ENCODE data around the gene C19orf67. TPM values are rescaled to one million over a fixed set of nuclear protein-coding genes. Genes with fewer than 3 reads are reported as not detected.

Gene C19orf67
- total RNA-seq, 1 donor from 2014 or later = 0.63 TPM

DNA sequence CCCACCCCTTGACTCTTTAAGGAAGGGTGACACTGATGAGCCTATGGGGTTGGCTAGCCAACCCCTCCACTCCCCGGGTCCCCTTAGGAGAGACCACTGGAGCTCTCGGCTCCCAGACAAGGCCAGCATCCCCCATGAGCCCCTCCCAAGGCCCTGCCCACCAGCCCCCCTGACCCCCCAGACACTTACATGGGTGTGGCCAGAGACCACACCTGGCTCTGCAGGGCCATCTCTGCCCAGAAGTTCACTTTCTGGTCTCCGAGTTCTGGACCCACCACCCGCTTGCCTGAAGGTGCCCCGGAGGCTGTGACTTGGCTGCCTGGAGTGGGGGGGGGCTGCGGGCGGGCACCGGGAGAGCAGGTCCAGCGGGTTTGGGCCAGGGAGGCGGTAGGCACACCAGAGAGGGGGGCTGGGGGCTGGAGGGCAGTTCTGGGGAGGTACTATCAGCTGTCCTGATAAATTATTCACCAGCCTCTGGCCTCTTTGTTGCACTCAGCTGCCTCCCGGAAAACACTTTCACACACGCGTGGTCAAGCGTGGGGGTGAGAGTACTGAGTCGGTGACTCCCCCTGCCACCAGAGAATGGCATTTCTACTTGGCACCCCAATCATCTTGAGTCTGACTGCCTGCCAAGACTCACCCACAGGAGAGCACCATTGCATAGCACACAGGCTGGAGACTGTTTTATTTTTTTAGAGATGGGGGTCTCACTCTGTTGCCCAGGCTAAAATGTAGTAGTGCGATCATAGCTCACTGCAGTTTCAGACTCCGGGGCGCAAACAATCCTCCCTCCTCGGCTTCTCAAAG, 23.6 kb downstream of the C19orf67 start, which contains the start of gene PALM3:
PALM3 (minus strand) TSS at position 326 of the 807 bp plus-strand sequence; CDS start at position 230, 96 bp downstream.
- peak; percentile 28 for TF ChIP-seq CTCF (conservative IDR thresholded peaks at IDR 0.05; ENCODE audit: low read depth, low read length)
- peak within 1 kb of the TSS; percentile 55 for H3K4me3 ChIP-seq (ENCODE audit: low read depth, low read length)
- peak; percentile 67 for DNase-seq (ENCODE audit: low read depth)

DNA sequence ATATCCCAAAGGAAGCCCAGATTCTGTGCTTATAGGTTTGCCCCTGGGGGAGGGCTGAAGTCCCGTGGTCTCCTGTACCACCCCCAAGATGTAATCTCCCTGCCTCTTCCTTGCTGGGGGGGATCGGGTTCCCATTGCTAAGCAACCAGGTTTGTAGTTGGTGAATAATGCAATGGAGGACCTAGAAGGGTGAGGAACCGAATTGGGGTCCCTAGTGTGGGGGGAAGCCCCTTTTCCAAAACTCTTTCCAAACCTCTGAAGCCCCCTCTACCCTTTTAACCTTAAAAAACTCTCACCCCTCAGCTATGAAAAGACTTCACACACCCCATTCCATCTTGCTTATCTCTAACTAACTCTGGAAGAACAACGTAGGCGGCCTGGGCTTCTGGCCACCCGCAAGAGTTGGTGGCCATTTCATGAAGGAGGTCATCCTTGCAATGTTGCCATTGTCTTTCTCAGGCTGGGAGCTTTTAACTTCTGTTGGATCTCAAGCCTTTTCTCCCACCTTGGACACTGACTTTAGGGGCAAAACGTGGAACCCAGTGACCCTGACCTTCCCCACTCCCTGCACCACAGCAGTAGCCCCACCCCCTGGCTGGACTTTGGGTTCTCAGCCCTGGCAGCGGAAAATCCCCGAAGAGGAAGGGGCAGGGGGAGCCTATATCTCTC, 24.4 kb downstream of the C19orf67 start:
- DNase-seq (ENCODE audit: low read depth) = no peak
- TF ChIP-seq CTCF (conservative IDR thresholded peaks at IDR 0.05; ENCODE audit: low read depth, low read length) = no peak

DNA sequence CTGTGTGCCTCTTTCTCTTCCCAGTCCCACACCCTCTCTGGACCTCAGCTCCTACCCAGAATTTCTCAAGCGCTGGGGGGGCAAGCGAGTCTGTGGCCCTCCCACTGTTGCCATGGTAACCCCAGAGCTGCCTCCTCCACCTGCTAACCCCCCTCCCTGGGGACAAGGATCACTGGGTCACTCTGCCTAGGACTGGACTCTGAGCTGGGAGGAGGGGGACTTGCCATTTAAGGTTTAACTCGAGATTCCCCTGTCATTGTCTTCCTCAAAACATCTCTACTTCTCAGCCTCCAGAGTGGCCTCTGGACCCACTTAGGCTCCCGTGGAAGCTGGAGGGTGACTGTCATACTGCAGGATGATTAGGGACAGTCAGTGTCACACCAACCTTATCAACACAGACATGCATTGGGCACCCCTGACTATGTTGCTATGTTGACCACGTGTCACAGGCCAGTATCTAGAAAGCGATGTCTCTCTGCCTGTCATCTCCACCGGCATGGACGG, 25.9 kb downstream of the C19orf67 start:
- DNase-seq (ENCODE audit: low read depth) = no peak
- no peak overlapping the region for H3K4me3 ChIP-seq (ENCODE audit: low read depth, low read length)
- TF ChIP-seq CTCF (conservative IDR thresholded peaks at IDR 0.05; ENCODE audit: low read depth, low read length) = no peak

More for the DNA sequence above, 24.4 kb downstream of the C19orf67 start:
- H3K4me3 ChIP-seq (ENCODE audit: low read depth, low read length) = peak overlapping the region; percentile 55

DNA sequence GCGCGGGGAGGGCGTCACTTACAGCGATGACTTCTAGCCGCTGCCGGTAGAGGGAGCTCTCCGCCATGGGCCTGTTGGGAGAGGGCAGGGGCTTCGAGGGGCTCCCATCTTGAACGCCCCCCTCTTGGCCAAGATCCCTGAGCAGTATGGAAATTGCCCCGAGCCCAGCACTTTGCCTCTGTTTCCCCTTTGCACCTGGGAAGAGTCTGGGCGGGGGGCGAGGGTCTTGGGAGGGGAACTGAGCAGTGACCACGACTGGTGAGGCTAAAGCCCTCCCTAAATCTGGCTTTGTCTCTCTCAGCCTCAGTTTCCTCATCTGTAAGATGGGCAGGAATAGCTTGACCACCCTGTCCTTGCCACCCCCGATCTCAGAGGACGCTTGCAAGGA, 26.5 kb downstream of the C19orf67 start:
- peak; percentile 76 for TF ChIP-seq CTCF (conservative IDR thresholded peaks at IDR 0.05; ENCODE audit: low read depth, low read length)
- no peak for DNase-seq (ENCODE audit: low read depth)
- H3K4me3 ChIP-seq (ENCODE audit: low read depth, low read length) = no peak overlapping the region

DNA sequence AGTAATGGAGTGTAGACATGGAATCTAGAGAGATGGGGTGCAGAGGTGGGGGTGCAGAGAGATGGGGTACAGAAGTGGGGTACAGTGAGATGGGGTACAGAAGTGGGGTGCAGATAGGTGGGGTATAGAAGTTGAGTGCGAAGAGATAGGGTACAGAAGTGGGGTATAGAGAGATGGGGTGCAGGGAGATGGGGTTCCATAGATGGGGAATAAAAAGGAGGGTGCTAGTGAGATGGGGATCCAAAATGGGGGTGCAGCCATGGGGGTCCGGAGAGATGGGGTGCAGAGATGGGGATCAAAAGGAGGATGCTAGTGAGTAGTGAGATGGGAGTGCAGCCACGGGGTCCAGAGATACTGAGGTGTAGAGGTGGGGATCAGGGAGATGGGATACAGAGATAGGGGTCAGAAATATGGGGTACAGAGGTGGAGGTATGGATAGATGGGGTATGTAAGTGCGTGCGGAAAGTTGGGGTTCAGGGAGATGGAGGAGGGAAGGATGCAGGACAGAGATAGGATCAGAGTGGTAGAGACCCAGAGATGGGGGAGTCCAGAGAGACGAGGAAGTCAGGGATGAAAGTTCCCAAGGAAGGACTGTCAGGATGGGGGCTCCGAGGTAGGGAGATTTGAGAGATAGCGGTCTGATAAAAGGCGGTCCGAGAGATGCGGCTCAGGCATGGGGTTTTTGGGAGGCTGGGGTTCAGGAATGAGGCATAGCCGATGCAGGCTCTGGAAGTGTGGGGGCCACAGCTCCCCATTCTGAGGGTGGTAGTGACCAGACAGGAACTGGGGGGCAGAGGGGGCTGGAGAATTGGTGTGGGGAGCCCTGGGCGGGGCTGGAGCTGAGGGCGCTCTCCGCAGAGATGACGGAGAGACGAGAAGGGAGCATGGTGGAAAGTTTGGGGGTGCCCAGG, 27.1 kb downstream of the C19orf67 start:
- H3K4me3 ChIP-seq (ENCODE audit: low read depth, low read length) = no peak overlapping the region
- no peak for DNase-seq (ENCODE audit: low read depth)
- TF ChIP-seq CTCF (conservative IDR thresholded peaks at IDR 0.05; ENCODE audit: low read depth, low read length) = no peak

DNA sequence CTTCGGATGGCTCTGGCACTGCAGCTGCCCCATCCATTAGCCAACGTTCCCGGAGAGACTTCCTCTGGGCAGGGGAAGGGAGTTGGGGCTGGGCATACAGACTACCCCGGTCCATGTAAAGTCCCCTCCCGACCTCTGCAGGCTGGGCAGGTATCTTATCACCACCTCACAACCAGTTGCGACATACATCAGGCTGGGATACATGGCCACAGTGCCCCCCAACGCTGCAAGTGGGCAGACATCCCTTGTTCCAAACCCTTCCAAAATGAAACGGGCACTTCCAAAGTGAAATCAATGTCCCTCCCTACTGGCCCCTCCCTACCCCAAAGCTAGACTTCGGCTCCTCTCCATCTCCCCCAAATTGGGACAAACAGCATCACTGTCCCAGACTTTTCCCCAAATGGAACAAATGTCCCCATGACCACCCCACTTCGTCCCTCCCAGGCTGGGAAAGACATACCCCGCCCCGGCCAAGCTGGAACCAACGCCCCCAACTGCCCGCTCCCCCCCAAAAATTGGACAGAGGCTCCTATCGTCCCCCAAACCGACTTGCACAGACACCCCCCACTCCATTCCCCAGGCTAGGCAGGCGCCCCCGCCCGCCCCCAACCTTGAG, 28.7 kb downstream of the C19orf67 start:
- DNase-seq (ENCODE audit: low read depth) = no peak
- no peak overlapping the region for H3K4me3 ChIP-seq (ENCODE audit: low read depth, low read length)
- TF ChIP-seq CTCF (conservative IDR thresholded peaks at IDR 0.05; ENCODE audit: low read depth, low read length) = no peak
